Sigmoid colon (tissue), 4 donors: Measurements from ENCODE around the gene SLAMF7.

Experiments used
- POLR2A ChIP-seq, 2 donors: fragments of 450-650 bp; IDR thresholded peaks; one replicate each; pipeline ENCODE4 v1.6.1; 2016; ENCODE audit warnings: antibody characterized with exemption in 2 of 2, mild to moderate bottlenecking in 2 of 2, moderate library complexity in 2 of 2
- POLR2AphosphoS5 ChIP-seq, 4 donors: sonication (generic); formaldehyde crosslinking; IDR thresholded peaks; one replicate each; pipeline ENCODE4 v1.6.1; 2017; ENCODE audit warnings: antibody characterized with exemption in 4 of 4
- TF ChIP-seq, protein P1 (sequence below), 4 experiments: fragments of 450-650 bp in 3 of 4; fragments of 200-600 bp in 1 of 4; IDR thresholded peaks; one replicate each; pipeline ENCODE4 v1.5.1; 2016 to 2019; ENCODE audit warnings: antibody characterized with exemption in 4 of 4, mild to moderate bottlenecking in 3 of 4, moderate library complexity in 2 of 4

- TF ChIP-seq POLR2AphosphoS5 (IDR thresholded peaks at IDR 0.05) (no peak), POLR2A (IDR thresholded peaks at IDR 0.05) (no peak)
- TF ChIP-seq, protein P1, sequence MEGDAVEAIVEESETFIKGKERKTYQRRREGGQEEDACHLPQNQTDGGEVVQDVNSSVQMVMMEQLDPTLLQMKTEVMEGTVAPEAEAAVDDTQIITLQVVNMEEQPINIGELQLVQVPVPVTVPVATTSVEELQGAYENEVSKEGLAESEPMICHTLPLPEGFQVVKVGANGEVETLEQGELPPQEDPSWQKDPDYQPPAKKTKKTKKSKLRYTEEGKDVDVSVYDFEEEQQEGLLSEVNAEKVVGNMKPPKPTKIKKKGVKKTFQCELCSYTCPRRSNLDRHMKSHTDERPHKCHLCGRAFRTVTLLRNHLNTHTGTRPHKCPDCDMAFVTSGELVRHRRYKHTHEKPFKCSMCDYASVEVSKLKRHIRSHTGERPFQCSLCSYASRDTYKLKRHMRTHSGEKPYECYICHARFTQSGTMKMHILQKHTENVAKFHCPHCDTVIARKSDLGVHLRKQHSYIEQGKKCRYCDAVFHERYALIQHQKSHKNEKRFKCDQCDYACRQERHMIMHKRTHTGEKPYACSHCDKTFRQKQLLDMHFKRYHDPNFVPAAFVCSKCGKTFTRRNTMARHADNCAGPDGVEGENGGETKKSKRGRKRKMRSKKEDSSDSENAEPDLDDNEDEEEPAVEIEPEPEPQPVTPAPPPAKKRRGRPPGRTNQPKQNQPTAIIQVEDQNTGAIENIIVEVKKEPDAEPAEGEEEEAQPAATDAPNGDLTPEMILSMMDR (IDR thresholded peaks at IDR 0.05) = no peak
These were observed 23.0 kb upstream of the SLAMF7 start for GRCh38 chr1:160716013-160716412.
